ENCODE data around the gene SEMA3F.

SEMA3F gene

GRCh38 chr3:50128001-50128400, 27.1 kb upstream of the SEMA3F start:
- H3K9me3 ChIP-seq (ENCODE audit: insufficient read depth, low read length, severe bottlenecking): no peaks in the 10 kb centered on the region
- no peak overlapping the region for H3K27ac ChIP-seq (ENCODE audit: low read length)
- TF ChIP-seq EZH2 (IDR thresholded peaks at IDR 0.05; ENCODE audit: borderline replicate concordance, low read depth, low read length, severe bottlenecking): no peak
- no peak for TF ChIP-seq CTCF (IDR thresholded peaks at IDR 0.05; ENCODE audit: borderline replicate concordance, extremely low read depth, low read length, poor library complexity, severe bottlenecking)
- H3K79me2 ChIP-seq (ENCODE audit: insufficient read depth, low read length): no peaks in the 10 kb centered on the region
- ATAC-seq (ENCODE audit: insufficient read depth, low read depth) (no peak), DNase-seq (no peak)
- H3K9ac ChIP-seq (ENCODE audit: low read depth, low read length): no peak overlapping the region
- no peaks in the 10 kb centered on the region; the same call in 1 of the 2 replicates for H4K20me1 ChIP-seq (ENCODE audit: insufficient read depth, low read length)
- no peaks in the 10 kb centered on the region for H3K4me1 ChIP-seq (ENCODE audit: insufficient read depth, low read length)
- no peaks in the 10 kb centered on the region for H3K36me3 ChIP-seq (ENCODE audit: insufficient read depth, low read length)
- no peak overlapping the region for H2AFZ ChIP-seq (ENCODE audit: low read depth, low read length)
- no peak overlapping the region for H3K4me2 ChIP-seq (ENCODE audit: insufficient read depth, low read length)
- no peak overlapping the region for H3K4me3 ChIP-seq (ENCODE audit: low read depth in 1 of 2, low read length in 2 of 2)
- H3K27me3 ChIP-seq (ENCODE audit: insufficient read depth, low read length, poor library complexity): no peaks in the 10 kb centered on the region

GRCh38 chr3:50130436-50130835, 24.7 kb upstream of the SEMA3F start:
- Histone ChIP-seq H3K9me3 (ENCODE audit: insufficient read depth, low read length, severe bottlenecking) (no peaks in the 10 kb centered on the region), H3K4me3 (ENCODE audit: low read depth in 1 of 2, low read length in 2 of 2) (no peak overlapping the region), H4K20me1 (ENCODE audit: insufficient read depth, low read length) (no peaks in the 10 kb centered on the region; the same call in none of the 2 replicates), H3K9ac (ENCODE audit: low read depth, low read length) (no peak overlapping the region), H3K36me3 (ENCODE audit: insufficient read depth, low read length) (no peaks in the 10 kb centered on the region), H2AFZ (ENCODE audit: low read depth, low read length) (no peak overlapping the region), H3K4me1 (ENCODE audit: insufficient read depth, low read length) (no peaks in the 10 kb centered on the region), H3K27me3 (ENCODE audit: insufficient read depth, low read length, poor library complexity) (no peaks in the 10 kb centered on the region), H3K79me2 (ENCODE audit: insufficient read depth, low read length) (no peaks in the 10 kb centered on the region), H3K4me2 (ENCODE audit: insufficient read depth, low read length) (no peak overlapping the region), H3K27ac (ENCODE audit: low read length) (no peak overlapping the region)
- ATAC-seq (ENCODE audit: insufficient read depth, low read depth) (no peak), DNase-seq (no peak)
- TF ChIP-seq EZH2 (IDR thresholded peaks at IDR 0.05; ENCODE audit: borderline replicate concordance, low read depth, low read length, severe bottlenecking) (no peak), CTCF (IDR thresholded peaks at IDR 0.05; ENCODE audit: borderline replicate concordance, extremely low read depth, low read length, poor library complexity, severe bottlenecking) (no peak)

- H2AFZ ChIP-seq (ENCODE audit: low read depth, low read length): no peak overlapping the region
- no peaks in the 10 kb centered on the region for H3K4me1 ChIP-seq (ENCODE audit: insufficient read depth, low read length)
- ATAC-seq (ENCODE audit: insufficient read depth, low read depth) (no peak), DNase-seq (no peak)
- no peaks in the 10 kb centered on the region for H3K9me3 ChIP-seq (ENCODE audit: insufficient read depth, low read length, severe bottlenecking)
- H3K27ac ChIP-seq (ENCODE audit: low read length): no peak overlapping the region
- H3K4me2 ChIP-seq (ENCODE audit: insufficient read depth, low read length): no peak overlapping the region
- H3K9ac ChIP-seq (ENCODE audit: low read depth, low read length): no peak overlapping the region
- no peaks in the 10 kb centered on the region for H3K27me3 ChIP-seq (ENCODE audit: insufficient read depth, low read length, poor library complexity)
- H3K4me3 ChIP-seq (ENCODE audit: low read depth in 1 of 2, low read length in 2 of 2): no peak overlapping the region
- peaks cover 2% of the 10 kb centered on the region for H4K20me1 ChIP-seq (ENCODE audit: insufficient read depth, low read length)
- H3K36me3 ChIP-seq (ENCODE audit: insufficient read depth, low read length): no peaks in the 10 kb centered on the region
- TF ChIP-seq CTCF (IDR thresholded peaks at IDR 0.05; ENCODE audit: borderline replicate concordance, extremely low read depth, low read length, poor library complexity, severe bottlenecking) (no peak), EZH2 (IDR thresholded peaks at IDR 0.05; ENCODE audit: borderline replicate concordance, low read depth, low read length, severe bottlenecking) (no peak)
- H3K79me2 ChIP-seq (ENCODE audit: insufficient read depth, low read length): no peaks in the 10 kb centered on the region
These were observed 22.5 kb upstream of the SEMA3F start for GRCh38 chr3:50132421-50133282.

Measured in DND-41 (cell line).